Adrenal gland (tissue), 12 donors: ENCODE data around the gene ADIPOR1. TPM values are rescaled to one million over a fixed set of nuclear protein-coding genes. Genes with fewer than 3 reads are reported as not detected.

Source experiments
- DNase-seq, 7 donors: peaks; one replicate each; pipeline ENCODE4 v3.0.0-alpha.2; 2019 to 2020
- H3K27ac ChIP-seq, 5 donors: fragments of 200-600 bp; sonication (generic) in 4 of 5; 1 replicate in 3 of 5; 2 replicates in 2 of 5; pipeline versions ENCODE4 v1.5.1 to v1.8.0; 2016 to 2020; ENCODE audit warnings: mild to moderate bottlenecking in 1 of 5
- H3K27me3 ChIP-seq: fragments of 200-600 bp; 2 replicates; pipeline ENCODE4 v1.8.0; 2021
- H3K36me3 ChIP-seq, 2 donors: fragments of 200-600 bp; replicated peaks in 1 of 2; 1 replicate in 1 of 2; 2 replicates in 1 of 2; pipeline versions ENCODE4 v1.5.1 to v1.8.0; 2018 to 2022
- H3K4me1 ChIP-seq, 2 donors: fragments of 200-600 bp; replicated peaks in 1 of 2; 1 replicate in 1 of 2; 2 replicates in 1 of 2; pipeline versions ENCODE4 v1.5.1 to v1.8.0; 2018 to 2021
- H3K4me3 ChIP-seq, 4 donors: fragments of 200-600 bp; sonication (generic) in 3 of 4; one replicate each; pipeline ENCODE4 v1.5.1; 2016 to 2018
- H3K9me3 ChIP-seq, 3 donors: fragments of 200-600 bp; sonication (generic) in 1 of 3; replicated peaks in 1 of 3; 1 replicate in 2 of 3; 2 replicates in 1 of 3; pipeline versions ENCODE4 v1.5.1 to v1.8.0; 2016 to 2021
- POLR2A ChIP-seq, 2 donors: fragments of 450-650 bp; IDR thresholded peaks; one replicate each; pipeline ENCODE4 v1.6.1; 2017; ENCODE audit warnings: antibody characterized with exemption in 2 of 2, mild to moderate bottlenecking in 2 of 2, moderate library complexity in 1 of 2
- WGBS, 4 donors: extraction: QIAGEN DNeasy Blood & Tissue Kit in 2 of 4; methylation state at CpG; one replicate each; pipeline versions ENCODE4 v1.1.5 to v1.1.7; 2013 to 2017; 5-methylcytosine and 5-hydroxymethylcytosine counted together
- intact Hi-C, 2 donors: fragments of 100-400 bp; cut with DNase I; formaldehyde crosslinking; loops; one replicate each; pipeline versions ENCODE4 v1.14.1 to v1.15.0; 2022 to 2023
- polyA plus RNA-seq, 3 donors: library from polyadenylated mRNA; stranded (reverse); fragments of 200-250 nt in 2 of 3; fragments of 350-450 nt in 1 of 3; fragmentation: Illumina TruSeq in 1 of 3; extraction: RNeasy Lipid Tissue Mini Kit (QIAGEN cat#74804) in 1 of 3; gene quantifications; one replicate each; pipeline ENCODE4 v1.2.3, GENCODE V29; 2013 to 2014
- total RNA-seq, 9 donors: library from RNA; depleted of rRNA in 4 of 9; stranded (reverse); fragments of >200 nt in 4 of 9; fragments of 120-200 nt in 1 of 9; fragmentation: NEBNext Ultra II Directional in 1 of 9; extraction: Animal tissue kit (Norgen Biotek cat#: 25700) in 1 of 9; gene quantifications; one replicate each; pipeline versions ENCODE4 v1.1.0 to v1.2.4, GENCODE V29; 2013 to 2023
- TF ChIP-seq, protein P1 (sequence below), 6 experiments: fragments of 450-650 bp in 4 of 6; fragments of 200-600 bp in 2 of 6; sonication (generic) in 1 of 6; IDR thresholded peaks; 1 replicate in 5 of 6; 2 replicates in 1 of 6; pipeline versions ENCODE4 v1.5.1 to v1.8.0; 2016 to 2021; ENCODE audit warnings: antibody characterized with exemption in 6 of 6, mild to moderate bottlenecking in 2 of 6, moderate library complexity in 1 of 6
- donor health status: healthy with polysubstance abuse.
- donor health status: Bipolar disorder and iron deficiency.
- donor health status: DM: yes; HTN: yes; CAD: no.
- donor health status: DM: no; HTN: no; CAD: no.
- donor health status: DM: no; HTN: no; CAD: no.
- donor health status: DM: yes; HTN: yes; CAD: no.

ADIPOR1 gene
- total and polyA plus RNA-seq, 12 donors: 57.0 to 143 (median 103) TPM

DNA sequence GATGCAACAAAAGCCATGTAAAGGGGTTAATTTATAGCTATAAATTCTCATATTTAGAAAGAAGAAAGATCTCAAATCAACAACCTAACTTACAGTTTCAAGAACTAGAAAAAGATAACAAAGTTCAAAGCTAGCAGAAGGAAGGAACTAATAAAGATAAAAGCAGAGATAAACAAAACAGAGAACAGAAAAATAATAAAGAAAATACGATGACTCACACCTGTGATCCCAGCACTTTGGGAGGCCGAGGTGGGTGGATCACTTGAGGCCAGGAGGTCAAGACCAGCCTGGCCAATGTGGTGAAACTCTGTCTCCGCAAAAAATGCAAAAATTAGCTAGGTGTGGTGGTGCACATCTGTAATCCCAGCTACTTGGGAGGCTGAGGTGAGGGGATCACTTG lies 36.6 kb upstream of the ADIPOR1 start:
- intact Hi-C loops: loop anchor here in 1 of 2 donors (10.0 kb wide), 1 partner anchor 240 kb away; no protein-coding TSS in a partner anchor
- TF ChIP-seq POLR2A (IDR thresholded peaks at IDR 0.05): no peak
- TF ChIP-seq, protein P1, sequence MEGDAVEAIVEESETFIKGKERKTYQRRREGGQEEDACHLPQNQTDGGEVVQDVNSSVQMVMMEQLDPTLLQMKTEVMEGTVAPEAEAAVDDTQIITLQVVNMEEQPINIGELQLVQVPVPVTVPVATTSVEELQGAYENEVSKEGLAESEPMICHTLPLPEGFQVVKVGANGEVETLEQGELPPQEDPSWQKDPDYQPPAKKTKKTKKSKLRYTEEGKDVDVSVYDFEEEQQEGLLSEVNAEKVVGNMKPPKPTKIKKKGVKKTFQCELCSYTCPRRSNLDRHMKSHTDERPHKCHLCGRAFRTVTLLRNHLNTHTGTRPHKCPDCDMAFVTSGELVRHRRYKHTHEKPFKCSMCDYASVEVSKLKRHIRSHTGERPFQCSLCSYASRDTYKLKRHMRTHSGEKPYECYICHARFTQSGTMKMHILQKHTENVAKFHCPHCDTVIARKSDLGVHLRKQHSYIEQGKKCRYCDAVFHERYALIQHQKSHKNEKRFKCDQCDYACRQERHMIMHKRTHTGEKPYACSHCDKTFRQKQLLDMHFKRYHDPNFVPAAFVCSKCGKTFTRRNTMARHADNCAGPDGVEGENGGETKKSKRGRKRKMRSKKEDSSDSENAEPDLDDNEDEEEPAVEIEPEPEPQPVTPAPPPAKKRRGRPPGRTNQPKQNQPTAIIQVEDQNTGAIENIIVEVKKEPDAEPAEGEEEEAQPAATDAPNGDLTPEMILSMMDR (IDR thresholded peaks at IDR 0.05): no peak
- Histone ChIP-seq H3K9me3 (no peaks in the 10 kb centered on the region), H3K36me3 (no peaks in the 10 kb centered on the region), H3K4me3 (no peak overlapping the region), H3K27ac (no peak overlapping the region), H3K27me3 (peaks cover 7% of the 10 kb centered on the region), H3K4me1 (no peaks in the 10 kb centered on the region)
- WGBS, 4 donors: 39 to 45% (median 41%) methylated on average over 3 of the region's 3 CpGs
- DNase-seq: no peak

- H3K4me3 ChIP-seq: no peak overlapping the region
- DNase-seq: no peak
- no peaks in the 10 kb centered on the region for H3K36me3 ChIP-seq
- H3K4me1 ChIP-seq: no peaks in the 10 kb centered on the region
- TF ChIP-seq, protein P1 (IDR thresholded peaks at IDR 0.05): no peak
- TF ChIP-seq POLR2A (IDR thresholded peaks at IDR 0.05): no peak
- no peaks in the 10 kb centered on the region for H3K9me3 ChIP-seq
- intact Hi-C loops: loop anchor here in 1 of 2 donors (10.0 kb wide), 1 partner anchor 236 kb away; no protein-coding TSS in a partner anchor
- no peak overlapping the region for H3K27ac ChIP-seq
- peaks cover 13% of the 10 kb centered on the region for H3K27me3 ChIP-seq
Measured at GRCh38 chr1:202991112-202991511, 33.0 kb upstream of the ADIPOR1 start.

GRCh38 chr1:202989879-202990278 lies 31.8 kb upstream of the ADIPOR1 start:
- no peak for DNase-seq
- 75 to 86% (median 83%) methylated on average over 2 of the region's 2 CpGs for WGBS, 4 donors
- intact Hi-C loops: loop anchor here in 1 of 2 donors (10.0 kb wide), 1 partner anchor 235 kb away; no protein-coding TSS in a partner anchor
- Histone ChIP-seq H3K4me3 (no peak overlapping the region), H3K4me1 (no peaks in the 10 kb centered on the region), H3K9me3 (no peaks in the 10 kb centered on the region), H3K27me3 (peaks cover 9% of the 10 kb centered on the region), H3K36me3 (no peaks in the 10 kb centered on the region), H3K27ac (no peak overlapping the region)
- TF ChIP-seq, protein P1 (IDR thresholded peaks at IDR 0.05): no peak
- no peak for TF ChIP-seq POLR2A (IDR thresholded peaks at IDR 0.05)

GRCh38 chr1:202987922-202988583 lies 29.9 kb upstream of the ADIPOR1 start:
- no peaks in the 10 kb centered on the region for H3K4me1 ChIP-seq
- WGBS, 4 donors: 73 to 77% (median 75%) methylated on average over 5 of the region's 5 CpGs
- H3K36me3 ChIP-seq: no peaks in the 10 kb centered on the region
- H3K4me3 ChIP-seq: no peak overlapping the region
- TF ChIP-seq, protein P1 (IDR thresholded peaks at IDR 0.05): no peak
- TF ChIP-seq POLR2A (IDR thresholded peaks at IDR 0.05): no peak
- peaks cover 9% of the 10 kb centered on the region for H3K27me3 ChIP-seq
- intact Hi-C loops: no loop called here
- no peaks in the 10 kb centered on the region for H3K9me3 ChIP-seq
- no peak for DNase-seq
- no peak overlapping the region for H3K27ac ChIP-seq
